GM18505 (cell line): Measurements from ENCODE around the gene TIAL1.
A peak's percentile ranks its signal among the peaks of the same experiment; 100 is the strongest.
"Not testable (repeated sequence)": the region's sequence is repeated elsewhere in the genome, so short reads cannot be mapped to it uniquely, and the experiment has no call there.

Source experiments
- ATAC-seq: cut with Tn5 transposase; IDR thresholded peaks from one replicate; pipeline ENCODE4 v1.9.1; 2021; ENCODE audit not compliant: unreplicated experiment
- POLR2A ChIP-seq: IDR thresholded peaks from 4 replicates; pipeline ENCODE4 v1.6.1; 2011; ENCODE audit warnings: borderline replicate concordance; ENCODE audit not compliant: insufficient read depth, insufficient read length; ENCODE audit errors: extremely low read depth

The TIAL1 gene

GRCh38 chr10:119620241-119621077, 23.7 kb upstream of the TIAL1 start:
- ATAC-seq: no peak
- no peak for TF ChIP-seq POLR2A

GRCh38 chr10:119619811-119620210, 23.0 kb upstream of the TIAL1 start:
- not testable (repeated sequence) for ATAC-seq

GRCh38 chr10:119619215-119619614, 22.5 kb upstream of the TIAL1 start:
- TF ChIP-seq POLR2A: no peak
- ATAC-seq: no peak

- TF ChIP-seq POLR2A: no peak
- no peak for ATAC-seq
Measured at GRCh38 chr10:119616882-119617570, 20.3 kb upstream of the TIAL1 start.

DNA sequence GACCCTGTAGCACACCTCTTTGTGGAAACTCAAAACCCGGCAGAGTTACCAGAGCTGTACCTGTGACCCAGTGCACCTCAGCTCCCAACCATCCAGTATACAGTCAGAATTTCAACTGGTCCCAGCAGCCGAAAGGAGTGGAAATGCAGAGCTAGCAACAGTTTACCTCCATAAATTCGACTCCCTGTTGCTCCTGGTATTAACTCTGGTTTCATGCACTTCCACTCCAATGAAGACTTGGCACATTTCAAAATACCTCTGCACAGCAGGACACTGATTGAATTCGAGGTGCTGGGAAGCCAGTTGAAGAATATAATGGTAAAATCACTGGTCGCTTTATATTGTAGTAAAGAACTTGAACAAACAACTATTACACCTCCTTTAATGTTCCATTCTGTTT, 17.9 kb upstream of the TIAL1 start:
- no peak for ATAC-seq

GRCh38 chr10:119613741-119614140, 17.0 kb upstream of the TIAL1 start:
- no peak for ATAC-seq
- no peak for TF ChIP-seq POLR2A

More for the DNA sequence above, 17.9 kb upstream of the TIAL1 start:
- TF ChIP-seq POLR2A: no peak

- ATAC-seq: no peak
- no peak for TF ChIP-seq POLR2A
Measured at GRCh38 chr10:119611433-119611832, 14.7 kb upstream of the TIAL1 start.

DNA sequence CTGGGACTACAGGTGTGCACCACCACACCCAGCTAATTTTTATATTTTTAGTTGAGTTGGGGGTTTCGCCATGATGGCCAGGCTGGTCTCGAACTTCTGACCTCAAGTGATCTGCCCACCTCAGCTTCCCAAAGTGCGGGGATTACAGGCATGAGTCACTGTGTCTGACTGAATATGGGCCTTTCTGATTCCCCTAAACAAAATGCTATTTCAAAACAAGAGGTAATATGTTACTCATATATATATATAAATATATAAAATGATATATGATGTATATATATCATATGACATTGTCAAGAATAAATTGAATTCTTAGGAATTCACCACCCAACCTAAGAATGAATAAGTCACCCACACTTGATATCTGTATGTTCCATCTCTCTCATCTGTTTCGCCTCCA, 12.8 kb upstream of the TIAL1 start:
- no peak for ATAC-seq
- no peak for TF ChIP-seq POLR2A

DNA sequence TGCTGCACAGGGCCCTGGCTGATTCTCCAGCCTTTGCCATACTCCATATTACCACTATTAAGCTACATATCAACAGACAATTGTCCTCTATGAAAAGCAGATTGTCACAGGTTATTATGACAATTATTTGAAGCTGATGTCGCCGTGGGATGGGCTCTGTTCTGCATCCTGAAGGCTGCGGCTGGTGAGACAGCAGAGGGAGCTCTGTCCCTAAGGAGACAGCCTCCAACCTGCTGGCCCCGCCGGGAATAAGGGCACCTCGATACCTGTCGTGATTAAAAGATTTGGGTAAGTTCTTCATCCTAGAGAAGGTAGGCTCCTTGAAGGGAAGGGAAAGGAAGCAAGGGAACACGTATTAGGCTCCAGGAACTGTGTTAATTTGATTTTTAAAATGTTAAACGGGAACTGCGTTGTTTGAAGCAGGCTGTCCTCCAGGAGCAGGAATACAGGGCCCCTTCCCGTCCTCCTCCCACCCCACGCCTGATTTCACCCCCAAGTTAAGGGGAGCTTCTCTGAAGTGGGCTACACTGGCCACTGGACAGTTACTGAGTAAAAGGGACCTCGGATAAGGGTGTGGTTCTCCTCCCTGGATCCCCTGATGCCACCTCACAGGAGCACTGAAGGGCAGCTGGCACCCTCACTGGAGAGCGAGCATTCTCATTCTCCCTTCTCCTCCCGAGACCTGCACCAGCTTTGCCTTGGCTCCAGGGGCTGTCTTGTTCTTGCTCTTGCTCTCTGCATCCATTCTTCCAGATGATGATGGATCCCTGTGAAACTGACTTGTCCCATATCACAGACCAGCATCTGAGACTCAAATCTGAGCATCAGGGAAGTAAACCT, 11.8 kb upstream of the TIAL1 start:
- no peak for TF ChIP-seq POLR2A
- no peak for ATAC-seq

DNA sequence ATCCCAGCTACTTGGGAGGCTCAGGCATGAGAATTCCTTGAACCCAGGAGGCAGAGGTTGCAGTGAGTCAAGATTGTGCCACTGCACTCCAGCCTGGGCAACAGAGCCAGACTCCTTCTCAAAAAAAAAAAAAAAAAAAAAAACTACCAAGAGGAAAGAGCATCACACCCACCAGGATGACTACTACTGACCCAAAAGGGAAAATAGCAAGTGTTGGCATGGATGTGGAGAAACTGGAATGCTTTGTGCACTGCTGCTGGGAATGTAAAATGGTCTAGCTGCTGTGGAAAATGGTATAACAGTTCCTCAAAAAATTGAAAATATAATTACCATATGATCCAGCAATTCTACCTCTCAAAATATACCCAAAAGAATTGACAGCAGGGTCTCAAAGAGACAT, 7.7 kb upstream of the TIAL1 start:
- no peak for ATAC-seq
- no peak for TF ChIP-seq POLR2A

GRCh38 chr10:119602241-119603095, 5.7 kb upstream of the TIAL1 start:
- no peak for ATAC-seq

DNA sequence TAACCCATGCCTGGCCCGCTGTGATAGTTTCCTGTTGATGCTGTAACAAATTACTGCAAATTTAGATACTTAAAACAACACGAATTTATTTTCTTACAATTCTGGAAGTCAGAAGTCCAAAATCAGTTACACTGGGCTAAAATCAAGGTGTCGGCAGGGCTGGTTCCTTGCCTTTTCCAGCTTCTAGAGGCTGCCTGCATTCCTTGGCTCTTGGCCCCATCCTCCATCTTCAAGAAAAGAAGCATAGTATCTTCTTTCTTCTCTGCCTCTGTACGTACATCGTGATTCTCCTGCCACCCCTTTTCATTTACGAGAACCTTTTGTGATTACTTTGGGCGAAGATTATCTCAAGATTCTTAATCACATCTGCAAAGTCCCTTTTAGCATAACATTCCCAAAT, 1.6 kb upstream of the TIAL1 start:
- TF ChIP-seq POLR2A: no peak
- no peak for ATAC-seq

More at GRCh38 chr10:119602241-119603095, 5.7 kb upstream of the TIAL1 start:
- no peak for TF ChIP-seq POLR2A

DNA sequence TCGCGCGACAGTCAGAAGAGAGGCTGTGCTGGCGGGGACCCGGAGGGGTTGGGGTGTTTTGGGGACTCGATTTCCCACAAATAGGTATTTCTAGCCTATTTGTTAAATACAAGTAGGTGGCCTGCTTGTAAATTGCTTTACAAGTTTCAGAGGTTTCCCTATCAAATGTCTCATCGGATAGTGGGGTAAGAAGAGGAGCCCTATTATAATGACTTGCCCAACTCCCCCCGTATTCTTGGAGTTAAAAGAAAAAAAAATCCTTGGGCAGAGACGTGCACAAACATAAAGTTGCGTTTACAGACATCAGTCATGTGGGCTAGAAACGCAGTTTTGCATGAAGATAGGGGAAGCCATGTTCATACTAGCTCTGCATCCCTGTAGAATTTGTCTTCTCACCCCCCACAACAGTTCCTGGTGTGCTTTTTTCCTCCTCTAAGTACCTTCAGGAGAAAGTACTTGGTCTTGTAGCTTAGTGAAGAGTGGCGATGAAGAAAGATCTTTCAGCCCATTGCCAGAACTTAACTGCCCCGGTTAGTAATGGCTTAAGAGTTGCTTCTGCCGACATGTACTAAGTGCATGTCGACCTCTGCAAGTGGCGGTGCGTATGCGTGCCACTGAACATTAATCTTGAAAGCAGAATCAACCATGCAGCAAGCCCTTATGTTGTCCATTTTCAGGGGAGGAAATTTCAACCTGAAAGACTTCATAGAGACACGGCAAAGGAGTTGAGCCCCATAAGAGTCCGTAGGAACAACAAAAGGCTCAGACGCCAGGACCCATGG, 832 bp upstream of the TIAL1 start:
- peak; percentile 22 for ATAC-seq
- peak; percentile 24 for TF ChIP-seq POLR2A
